Measurements from ENCODE around the gene ZNF775. TPM values are rescaled to one million over a fixed set of nuclear protein-coding genes. Genes with fewer than 3 reads are reported as not detected.

The ZNF775 gene
- total RNA-seq, 1 experiment from 2014 or later: 3.7 TPM

DNA sequence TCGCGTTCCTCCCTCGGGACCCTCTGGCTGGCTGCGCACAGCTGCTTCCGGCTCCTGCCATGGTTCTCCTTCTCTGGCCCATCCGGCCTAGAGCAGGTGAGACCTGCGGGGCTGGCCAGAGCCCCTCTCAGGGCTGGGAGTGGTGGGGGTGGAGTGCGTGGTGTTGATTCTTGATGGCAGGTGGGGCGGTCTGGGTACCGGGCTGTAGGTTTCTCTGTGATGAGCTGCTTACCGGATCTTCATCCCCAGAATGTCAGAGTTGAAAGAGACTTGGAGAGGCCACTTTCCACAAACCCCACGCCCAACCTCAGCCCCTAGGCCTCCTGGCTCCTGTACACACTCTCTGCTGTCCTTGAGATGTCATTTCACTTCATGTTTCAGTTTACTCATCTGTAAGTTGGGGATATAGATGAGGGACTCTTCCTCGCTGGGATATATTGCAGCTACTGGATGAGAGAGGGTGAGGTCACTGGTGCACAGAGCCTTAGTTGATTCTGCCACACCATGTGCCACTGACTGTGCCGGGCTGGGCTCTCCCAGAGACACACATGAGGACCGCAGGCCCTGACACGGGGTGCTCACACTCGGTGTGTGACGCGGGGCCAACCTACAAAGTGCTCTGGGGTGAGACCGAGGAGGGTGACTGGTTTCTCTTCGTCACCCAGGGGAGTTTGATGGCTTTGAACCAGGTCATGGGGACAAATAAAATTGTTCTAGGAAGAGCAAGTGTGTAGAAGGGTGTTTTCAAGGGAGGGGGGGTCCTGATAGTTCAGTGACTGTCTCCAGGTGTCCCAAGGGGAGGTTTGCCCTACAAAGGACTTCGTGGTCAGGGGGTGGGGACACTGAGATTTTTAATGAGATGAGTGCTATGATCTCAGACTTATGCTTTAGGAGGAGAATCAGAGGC is 29.5 kb downstream of the ZNF775 start:
- H3K27ac ChIP-seq (ENCODE audit: low read length): no peak overlapping the region
- H2AFZ ChIP-seq (ENCODE audit: low read length): no peak overlapping the region
- no peaks in the 10 kb centered on the region for H3K79me2 ChIP-seq (ENCODE audit: low read length)
- H3K9ac ChIP-seq (ENCODE audit: low read length): no peak overlapping the region
- no peak for TF ChIP-seq EZH2 (IDR thresholded peaks at IDR 0.05; ENCODE audit: low read length, unreplicated experiment)
- no TSS peak for BruUV-seq (replicated peaks)
- DNase-seq (no peak), ATAC-seq (no peak)
- intact Hi-C loops (cut with micrococcal nuclease): no loop called here
- H3K4me2 ChIP-seq (ENCODE audit: low read length): no peak overlapping the region
- no peak overlapping the region for H3K4me3 ChIP-seq (ENCODE audit: low read length)
- no peaks in the 10 kb centered on the region for H3K9me2 ChIP-seq (replicated peaks; ENCODE audit: low read length)
- ChIA-PET POLR2A (ENCODE audit: unreplicated experiment) (no interaction called here), CTCF (no interaction called here)
- H3K9me3 ChIP-seq (ENCODE audit: low read length): no peaks in the 10 kb centered on the region
- H4K20me1 ChIP-seq (ENCODE audit: low read length): no peaks in the 10 kb centered on the region
- H3K27me3 ChIP-seq (ENCODE audit: low read length): no peaks in the 10 kb centered on the region
- peaks cover 8% of the 10 kb centered on the region; the same call in 1 of the 2 replicates for H3K4me1 ChIP-seq (ENCODE audit: insufficient read depth, low read length)
- H3K36me3 ChIP-seq (ENCODE audit: low read depth, low read length): no peaks in the 10 kb centered on the region
- H3F3A ChIP-seq (ENCODE audit: low read length, unreplicated experiment): no peaks in the 10 kb centered on the region

DNA sequence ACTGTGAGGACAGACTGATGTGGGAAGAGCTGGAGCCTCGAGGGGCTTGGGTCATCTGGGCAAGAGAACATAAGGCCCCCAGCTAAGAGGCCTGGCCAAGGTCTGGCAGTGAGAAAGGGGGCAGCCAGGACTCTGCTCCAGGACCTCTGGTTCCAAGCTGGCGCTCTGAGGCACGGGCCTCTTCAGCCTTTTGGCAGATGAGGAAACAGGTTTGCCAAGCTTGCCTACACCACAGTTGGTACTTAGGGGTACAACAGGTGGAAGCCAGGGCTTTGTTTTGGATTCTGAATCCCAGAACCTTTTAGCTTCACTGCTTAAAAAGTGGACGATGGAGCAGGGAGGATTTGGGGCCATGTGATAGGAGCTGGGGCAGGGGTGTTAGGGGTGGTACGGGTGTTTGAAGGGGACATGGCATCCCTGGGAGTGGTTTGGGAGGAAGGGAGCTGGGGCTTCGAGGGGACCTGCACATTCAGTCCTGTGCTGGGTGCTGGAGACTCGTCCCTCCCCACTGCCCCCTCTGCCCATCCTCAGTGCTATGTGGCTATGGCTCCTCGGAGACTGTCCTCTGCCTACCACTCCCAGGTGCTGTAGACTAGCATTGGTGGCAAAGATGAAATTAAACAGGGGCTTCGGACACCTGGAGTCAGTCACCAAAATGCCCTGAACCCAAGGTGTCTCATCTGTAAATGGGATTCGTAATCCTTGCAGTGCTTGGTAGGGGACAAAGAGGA is 30.3 kb downstream of the ZNF775 start:
- Histone ChIP-seq H3K9ac (ENCODE audit: low read length) (no peak overlapping the region), H3K9me3 (ENCODE audit: low read length) (no peaks in the 10 kb centered on the region), H2AFZ (ENCODE audit: low read length) (no peak overlapping the region), H3K4me3 (ENCODE audit: low read length) (no peak overlapping the region), H3K9me2 (replicated peaks; ENCODE audit: low read length) (no peaks in the 10 kb centered on the region), H4K20me1 (ENCODE audit: low read length) (no peaks in the 10 kb centered on the region), H3K4me1 (ENCODE audit: insufficient read depth, low read length) (peaks cover 4% of the 10 kb centered on the region; the same call in 1 of the 2 replicates), H3K79me2 (ENCODE audit: low read length) (no peaks in the 10 kb centered on the region), H3K4me2 (ENCODE audit: low read length) (no peak overlapping the region), H3K36me3 (ENCODE audit: low read depth, low read length) (no peaks in the 10 kb centered on the region), H3K27ac (ENCODE audit: low read length) (no peak overlapping the region), H3K27me3 (ENCODE audit: low read length) (no peaks in the 10 kb centered on the region), H3F3A (ENCODE audit: low read length, unreplicated experiment) (no peaks in the 10 kb centered on the region)
- ATAC-seq: no peak
- CTCF ChIA-PET: no interaction called here
- TF ChIP-seq EZH2 (IDR thresholded peaks at IDR 0.05; ENCODE audit: low read length, unreplicated experiment): no peak
- TF ChIP-seq EZH2phosphoT487 (IDR thresholded peaks at IDR 0.05; ENCODE audit: borderline replicate concordance, low read length): no peak
- TF ChIP-seq, protein P1, sequence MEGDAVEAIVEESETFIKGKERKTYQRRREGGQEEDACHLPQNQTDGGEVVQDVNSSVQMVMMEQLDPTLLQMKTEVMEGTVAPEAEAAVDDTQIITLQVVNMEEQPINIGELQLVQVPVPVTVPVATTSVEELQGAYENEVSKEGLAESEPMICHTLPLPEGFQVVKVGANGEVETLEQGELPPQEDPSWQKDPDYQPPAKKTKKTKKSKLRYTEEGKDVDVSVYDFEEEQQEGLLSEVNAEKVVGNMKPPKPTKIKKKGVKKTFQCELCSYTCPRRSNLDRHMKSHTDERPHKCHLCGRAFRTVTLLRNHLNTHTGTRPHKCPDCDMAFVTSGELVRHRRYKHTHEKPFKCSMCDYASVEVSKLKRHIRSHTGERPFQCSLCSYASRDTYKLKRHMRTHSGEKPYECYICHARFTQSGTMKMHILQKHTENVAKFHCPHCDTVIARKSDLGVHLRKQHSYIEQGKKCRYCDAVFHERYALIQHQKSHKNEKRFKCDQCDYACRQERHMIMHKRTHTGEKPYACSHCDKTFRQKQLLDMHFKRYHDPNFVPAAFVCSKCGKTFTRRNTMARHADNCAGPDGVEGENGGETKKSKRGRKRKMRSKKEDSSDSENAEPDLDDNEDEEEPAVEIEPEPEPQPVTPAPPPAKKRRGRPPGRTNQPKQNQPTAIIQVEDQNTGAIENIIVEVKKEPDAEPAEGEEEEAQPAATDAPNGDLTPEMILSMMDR (conservative IDR thresholded peaks at IDR 0.05; ENCODE audit: low read depth, low read length): no peak
- intact Hi-C loops (cut with micrococcal nuclease): no loop called here
- BruUV-seq (replicated peaks): no TSS peak
- DNase-seq: no peak
- POLR2A ChIA-PET (ENCODE audit: unreplicated experiment): no interaction called here

DNA sequence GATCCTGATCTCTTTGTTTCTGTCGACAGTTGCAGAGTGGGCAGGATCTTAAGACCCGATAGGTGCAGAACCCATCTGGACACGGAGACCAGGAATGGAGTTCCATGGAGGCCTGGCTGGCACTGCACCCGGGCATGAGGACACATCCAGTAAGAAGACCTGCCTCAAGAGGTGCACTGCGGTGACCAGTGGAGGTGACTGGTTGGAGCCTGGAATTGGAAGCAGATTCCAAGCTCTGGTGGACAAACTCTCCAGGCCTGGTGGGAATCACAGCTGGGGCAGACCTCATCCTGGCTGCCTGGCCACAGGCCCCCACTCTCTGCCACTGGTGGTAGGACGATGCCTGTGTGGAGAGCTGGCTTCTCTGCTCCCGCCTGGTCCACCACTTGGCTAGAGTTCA is 31.0 kb downstream of the ZNF775 start:
- POLR2A ChIA-PET (ENCODE audit: unreplicated experiment): no interaction called here

More for the DNA sequence above, 31.0 kb downstream of the ZNF775 start:
- Histone ChIP-seq H2AFZ (ENCODE audit: low read length) (no peak overlapping the region), H3K79me2 (ENCODE audit: low read length) (no peaks in the 10 kb centered on the region), H3K4me1 (ENCODE audit: insufficient read depth, low read length) (no peaks in the 10 kb centered on the region), H3K9me2 (replicated peaks; ENCODE audit: low read length) (no peaks in the 10 kb centered on the region), H3F3A (ENCODE audit: low read length, unreplicated experiment) (no peaks in the 10 kb centered on the region), H3K4me3 (ENCODE audit: low read length) (no peak overlapping the region), H3K36me3 (ENCODE audit: low read depth, low read length) (no peaks in the 10 kb centered on the region), H3K27me3 (ENCODE audit: low read length) (no peaks in the 10 kb centered on the region), H3K9me3 (ENCODE audit: low read length) (no peaks in the 10 kb centered on the region), H3K27ac (ENCODE audit: low read length) (no peak overlapping the region), H3K4me2 (ENCODE audit: low read length) (no peak overlapping the region), H4K20me1 (ENCODE audit: low read length) (no peaks in the 10 kb centered on the region), H3K9ac (ENCODE audit: low read length) (no peak overlapping the region)
- no peak for ATAC-seq
- CTCF ChIA-PET: no interaction called here
- intact Hi-C loops (cut with micrococcal nuclease): no loop called here
- no peak for DNase-seq
- no peak for TF ChIP-seq EZH2phosphoT487 (IDR thresholded peaks at IDR 0.05; ENCODE audit: borderline replicate concordance, low read length)
- no peak for TF ChIP-seq EZH2 (IDR thresholded peaks at IDR 0.05; ENCODE audit: low read length, unreplicated experiment)
- no TSS peak for BruUV-seq (replicated peaks)
